NCI-H128 (cell line): ENCODE results near the gene BCL2.

Source experiments
- DNase-seq: peaks from one replicate; lab custom pipeline; 2025; ENCODE audit not compliant: unreplicated experiment; lab: John Stamatoyannopoulos, UW

BCL2 gene

DNA sequence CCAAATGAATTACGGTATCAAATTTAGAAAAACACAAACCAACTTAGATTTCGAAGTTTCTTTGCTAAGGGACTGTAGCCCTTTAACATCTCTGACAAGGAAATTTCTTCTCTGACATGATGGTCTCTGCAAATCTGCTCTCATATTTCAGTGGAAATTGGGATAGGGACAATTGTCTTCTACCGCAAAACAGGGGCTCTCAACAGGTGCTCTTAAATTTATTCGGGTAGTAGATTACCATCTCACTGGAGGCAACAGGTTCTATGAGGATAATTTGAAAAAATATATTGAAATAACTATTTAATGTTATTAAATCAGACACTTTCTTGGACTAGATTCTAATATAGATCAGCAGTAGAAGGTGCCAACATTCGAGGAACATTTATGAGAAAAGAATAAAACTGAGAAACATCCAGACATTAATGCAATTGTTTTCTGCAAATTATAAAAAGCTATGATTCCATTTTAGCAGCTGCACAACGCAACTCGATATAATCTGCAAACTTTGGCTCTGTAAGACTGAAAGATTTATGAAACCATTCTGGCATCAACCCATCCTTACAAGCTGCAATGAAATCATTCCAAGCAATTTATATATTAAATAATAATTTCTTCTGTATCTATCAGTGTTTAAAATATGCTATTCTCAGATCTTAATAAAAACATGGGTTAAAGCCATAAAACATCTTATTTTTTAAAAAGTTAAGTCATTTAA, 10.0 kb upstream of the BCL2 start:
- DNase-seq, result no peak

GRCh38 chr18:63326011-63326410, 6.4 kb upstream of the BCL2 start:
- DNase-seq, result no peak

GRCh38 chr18:63325086-63325686, 5.6 kb upstream of the BCL2 start:
- DNase-seq, result no peak

DNA sequence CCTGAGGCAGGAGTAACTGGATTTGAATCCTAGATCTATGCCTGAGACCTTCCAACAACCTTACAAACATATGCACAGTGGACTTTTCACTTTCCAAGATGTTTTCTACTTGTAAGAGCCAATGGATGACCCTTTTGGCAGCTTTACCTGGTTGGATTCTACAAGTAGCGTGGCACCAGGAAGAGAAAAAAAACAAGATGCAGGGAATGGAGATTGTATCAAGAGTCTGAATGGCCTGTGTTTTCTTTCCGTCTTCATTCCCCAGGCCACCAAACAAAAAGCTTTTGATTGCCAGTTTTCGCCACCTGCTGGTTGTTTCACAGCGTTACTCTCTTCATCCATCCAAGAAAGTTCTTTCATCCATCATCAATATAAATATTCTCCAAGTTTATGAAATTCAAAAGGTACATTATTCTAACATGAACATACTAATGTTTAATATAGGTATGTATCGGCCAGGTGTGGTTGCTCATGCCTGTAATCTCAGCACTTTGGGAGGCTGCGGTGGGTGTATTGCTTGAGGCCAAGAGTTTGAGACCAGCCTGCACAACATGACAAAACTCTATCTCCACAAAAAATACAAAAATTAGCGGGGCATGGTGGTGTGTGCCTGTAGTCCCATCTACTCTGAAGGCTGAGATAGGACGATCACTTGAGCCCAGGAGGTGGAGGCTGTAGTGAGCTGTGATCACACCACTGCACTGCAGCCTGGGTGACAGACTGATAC, 3.5 kb upstream of the BCL2 start:
- DNase-seq, result peak; percentile 46

GRCh38 chr18:63322206-63322605, 2.6 kb upstream of the BCL2 start:
- DNase-seq, result no peak

DNA sequence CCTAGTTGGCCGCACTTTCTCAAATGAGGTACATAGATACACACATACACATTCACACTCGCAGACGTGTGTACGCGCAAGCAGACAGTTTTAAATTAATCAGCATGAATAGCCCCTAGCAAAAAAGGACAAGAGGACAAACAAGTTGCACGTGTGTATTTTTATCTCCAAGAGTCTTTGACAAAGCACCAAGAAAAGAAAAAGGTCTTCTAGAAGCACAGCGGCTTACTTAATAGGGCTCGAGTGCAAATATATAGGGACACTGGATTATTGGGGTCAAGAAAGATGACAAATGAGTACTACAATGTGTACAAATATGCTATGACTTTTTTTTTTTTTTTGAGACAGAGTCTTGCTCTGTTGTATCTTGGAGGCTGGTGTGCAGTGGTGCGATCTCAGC, 1.7 kb upstream of the BCL2 start:
- no peak for DNase-seq

DNA sequence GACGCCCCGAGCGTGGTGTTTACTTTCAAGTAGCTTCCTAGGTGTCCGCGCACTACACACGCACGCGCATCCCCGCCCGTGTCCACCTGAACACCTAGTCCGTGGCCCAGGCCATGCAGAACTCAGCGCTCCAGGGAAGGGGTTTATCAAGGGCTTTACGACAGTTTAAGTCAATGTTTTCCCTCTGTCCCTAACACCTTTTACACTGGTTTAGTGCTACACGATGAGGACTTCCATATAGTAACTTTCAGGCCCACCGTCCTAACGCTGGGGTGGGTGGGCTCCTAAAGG, 1.4 kb upstream of the BCL2 start:
- DNase-seq, result no peak

- DNase-seq, result peak; percentile 34
Observed at GRCh38 chr18:63320123-63320974, 780 bp upstream of the BCL2 start.

- DNase-seq, result no peak
Observed at GRCh38 chr18:63318889-63319382, 633 bp downstream of the BCL2 start.

GRCh38 chr18:63317982-63318888, 1.3 kb downstream of the BCL2 start:
- DNase-seq, result peak; percentile 79

GRCh38 chr18:63317556-63317946, 2.0 kb downstream of the BCL2 start:
- DNase-seq, result no peak

- no peak for DNase-seq
Observed at GRCh38 chr18:63316612-63317555, 2.7 kb downstream of the BCL2 start.

DNA sequence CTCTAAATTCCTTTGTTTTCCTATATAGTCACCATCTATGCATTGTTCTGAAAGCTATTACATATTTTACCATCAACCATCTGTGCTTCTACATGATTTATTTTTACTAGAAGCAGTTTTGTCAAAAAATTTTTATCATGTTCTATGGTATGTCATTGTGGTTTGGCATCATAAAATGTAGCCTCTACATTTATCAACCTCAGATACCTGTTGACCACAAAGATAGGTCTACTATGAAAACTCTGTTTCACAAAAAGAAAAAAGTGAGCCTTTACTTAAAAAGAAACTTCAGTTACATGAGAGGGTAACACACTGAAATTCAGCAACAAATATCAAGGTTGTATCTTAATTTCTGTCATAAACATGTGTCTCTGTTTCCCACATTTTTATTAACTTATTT, 3.7 kb downstream of the BCL2 start:
- DNase-seq, result no peak

DNA sequence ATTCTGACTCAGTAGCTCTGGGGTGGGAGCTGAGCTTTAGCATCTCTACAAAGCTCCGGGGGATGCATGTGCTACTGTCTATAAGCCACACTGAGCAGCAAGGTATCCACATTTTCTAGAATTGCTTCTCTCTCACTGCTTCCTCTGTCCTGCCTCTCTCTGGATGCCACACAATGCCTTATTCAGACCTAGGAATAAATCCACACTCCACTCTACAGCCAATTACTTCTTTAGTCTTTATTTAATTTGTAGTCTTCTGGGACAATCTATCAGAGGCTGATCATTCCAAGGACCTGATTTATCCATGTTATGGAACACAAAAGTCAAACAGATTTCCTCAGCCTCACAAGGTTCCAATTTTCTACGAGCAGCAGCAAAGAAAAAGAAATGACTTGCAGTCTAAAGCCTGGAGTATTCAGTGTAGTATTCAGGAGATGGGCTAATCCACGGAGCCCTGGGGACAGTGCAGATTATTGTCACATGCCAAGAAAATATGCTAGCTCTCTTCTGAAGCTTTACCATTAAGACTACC, 4.4 kb downstream of the BCL2 start:
- no peak for DNase-seq

DNA sequence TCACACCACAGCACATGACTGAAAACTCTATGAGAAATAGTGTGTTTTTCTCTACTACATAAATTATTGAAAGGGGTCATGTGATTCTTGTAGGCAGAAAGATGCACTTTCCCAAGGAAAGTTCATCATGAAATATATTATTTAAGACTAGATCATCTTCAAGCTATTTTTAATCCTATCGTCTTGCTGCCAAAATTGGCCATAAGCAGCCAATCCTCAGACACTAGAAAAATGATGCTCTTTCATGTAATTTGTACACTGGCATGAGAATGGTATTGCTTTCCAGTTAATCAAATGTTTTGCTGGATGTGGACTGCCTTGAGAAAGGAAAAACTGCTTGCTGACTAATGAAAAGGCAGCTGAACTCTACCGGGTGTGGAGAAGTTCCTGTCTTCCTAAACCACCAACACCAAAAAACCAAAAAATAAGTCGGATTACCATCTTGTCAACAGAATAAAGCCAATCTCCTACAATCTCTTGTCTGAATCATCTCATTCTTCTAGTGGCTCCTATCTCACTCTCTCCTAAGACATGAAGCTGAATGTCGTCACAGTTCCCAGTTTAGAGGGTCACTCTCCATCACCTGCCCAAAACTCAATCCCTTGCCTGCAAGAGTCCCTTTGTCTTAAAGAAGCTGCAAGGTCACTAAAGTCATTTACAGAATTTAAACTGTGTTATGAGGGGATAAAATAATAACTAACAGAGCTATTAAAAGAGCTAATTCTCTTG, 5.3 kb downstream of the BCL2 start:
- DNase-seq, result no peak

- no peak for DNase-seq
Observed at GRCh38 chr18:63313396-63313917, 6.1 kb downstream of the BCL2 start.

- DNase-seq, result no peak
Observed at GRCh38 chr18:63312737-63313395, 6.7 kb downstream of the BCL2 start.

- DNase-seq, result no peak
Observed at GRCh38 chr18:63312019-63312409, 7.6 kb downstream of the BCL2 start.
